GM19395 (cell line): Measurements from ENCODE around the gene SHISA9.

Experiments used
- ATAC-seq: cut with Tn5 transposase; IDR thresholded peaks from one replicate; pipeline ENCODE4 v1.9.1; 2021; ENCODE audit warnings: mild to moderate bottlenecking, moderate library complexity; ENCODE audit not compliant: unreplicated experiment

Gene SHISA9

GRCh38 chr16:13110124-13110796 lies 208.9 kb downstream of the SHISA9 start:
- ATAC-seq: no peak

- ATAC-seq: no peak
These were observed 210.3 kb downstream of the SHISA9 start for GRCh38 chr16:13111747-13112146.

- no peak for ATAC-seq
These were observed 212.3 kb downstream of the SHISA9 start for GRCh38 chr16:13113741-13114140.

GRCh38 chr16:13118091-13118490 lies 216.7 kb downstream of the SHISA9 start:
- ATAC-seq: no peak

- ATAC-seq: no peak
These were observed 218.7 kb downstream of the SHISA9 start for GRCh38 chr16:13120091-13120490.

GRCh38 chr16:13120557-13120956 lies 219.2 kb downstream of the SHISA9 start:
- ATAC-seq: no peak

- no peak for ATAC-seq
These were observed 222.6 kb downstream of the SHISA9 start for GRCh38 chr16:13123991-13124390.

GRCh38 chr16:13127144-13127543 lies 225.7 kb downstream of the SHISA9 start:
- ATAC-seq: no peak

GRCh38 chr16:13130586-13130985 lies 229.2 kb downstream of the SHISA9 start:
- ATAC-seq: no peak

- no peak for ATAC-seq
These were observed 233.4 kb downstream of the SHISA9 start for GRCh38 chr16:13134836-13135235.

GRCh38 chr16:13136901-13137300 lies 235.5 kb downstream of the SHISA9 start:
- ATAC-seq: no peak

GRCh38 chr16:13138528-13138927 lies 237.1 kb downstream of the SHISA9 start:
- ATAC-seq: no peak

- ATAC-seq: no peak
These were observed 238.4 kb downstream of the SHISA9 start for GRCh38 chr16:13139661-13140241.

GRCh38 chr16:13143551-13143950 lies 242.2 kb downstream of the SHISA9 start:
- no peak for ATAC-seq

- ATAC-seq: no peak
These were observed 245.4 kb downstream of the SHISA9 start for GRCh38 chr16:13146829-13147228.

- no peak for ATAC-seq
These were observed 246.9 kb downstream of the SHISA9 start for GRCh38 chr16:13148294-13148693.

GRCh38 chr16:13148836-13149235 lies 247.4 kb downstream of the SHISA9 start:
- no peak for ATAC-seq

GRCh38 chr16:13150181-13150885 lies 248.9 kb downstream of the SHISA9 start:
- no peak for ATAC-seq

GRCh38 chr16:13153696-13154095 lies 252.3 kb downstream of the SHISA9 start:
- ATAC-seq: no peak

GRCh38 chr16:13154799-13155198 lies 253.4 kb downstream of the SHISA9 start:
- no peak for ATAC-seq

- no peak for ATAC-seq
These were observed 254.0 kb downstream of the SHISA9 start for GRCh38 chr16:13155377-13155776.

- ATAC-seq: no peak
These were observed 254.4 kb downstream of the SHISA9 start for GRCh38 chr16:13155780-13156179.
